ENCODE measurements around the gene ENOX2. TPM values are rescaled to one million over a fixed set of nuclear protein-coding genes. Genes with fewer than 3 reads are reported as not detected.

ENOX2 gene
- total RNA-seq, 1 donor from 2014 or later = 16.2 TPM

DNA sequence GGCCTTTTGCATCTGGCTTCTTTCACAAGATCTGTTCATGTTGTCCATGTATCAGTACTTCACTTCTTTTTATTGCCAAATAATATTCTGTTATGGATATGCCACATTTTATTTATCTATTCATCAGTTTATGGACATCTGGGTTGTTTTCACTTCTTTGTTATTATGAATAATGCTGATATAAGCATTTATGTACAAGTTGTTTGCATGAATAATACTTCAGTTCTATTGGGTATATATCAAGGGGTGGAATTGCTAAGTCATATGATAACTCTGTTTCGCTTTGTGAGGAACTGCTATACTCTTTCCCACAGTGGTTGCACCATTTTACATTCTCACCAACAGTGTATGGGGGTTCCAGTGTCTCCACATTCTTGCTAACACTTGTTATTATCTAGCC is 310.8 kb downstream of the ENOX2 start:
- intact Hi-C loops (cut with micrococcal nuclease) = no loop called here
- no peak for TF ChIP-seq CTCF (IDR thresholded peaks at IDR 0.05)
- H3K27ac Mint-ChIP-seq = no peak overlapping the region
- H3K27me3 Mint-ChIP-seq = no peaks in the 10 kb centered on the region
- ChIA-PET CTCF (no interaction called here), POLR2A (no interaction called here)
- H3K4me1 Mint-ChIP-seq = no peaks in the 10 kb centered on the region
- no peak overlapping the region for H3K4me3 Mint-ChIP-seq
- no peaks in the 10 kb centered on the region for H3K36me3 Mint-ChIP-seq (ENCODE audit: low read depth)
- H3K9me3 Mint-ChIP-seq = no peaks in the 10 kb centered on the region
- ATAC-seq (ENCODE audit: low read depth) = no peak
- no peak for DNase-seq

- no peaks in the 10 kb centered on the region for H3K4me1 Mint-ChIP-seq
- TF ChIP-seq CTCF (IDR thresholded peaks at IDR 0.05) = no peak
- intact Hi-C loops (cut with micrococcal nuclease) = no loop called here
- POLR2A ChIA-PET = no interaction called here
- CTCF ChIA-PET = no interaction called here
- ATAC-seq (ENCODE audit: low read depth) (no peak), DNase-seq (no peak)
- no peak overlapping the region for H3K4me3 Mint-ChIP-seq
- no peak overlapping the region for H3K27ac Mint-ChIP-seq
- H3K36me3 Mint-ChIP-seq (ENCODE audit: low read depth) = no peaks in the 10 kb centered on the region
- no peaks in the 10 kb centered on the region for H3K9me3 Mint-ChIP-seq
- peaks cover 2% of the 10 kb centered on the region for H3K27me3 Mint-ChIP-seq
Measured at GRCh38 chrX:130578906-130579305, 324.1 kb downstream of the ENOX2 start.

GRCh38 chrX:130577431-130577830 is 325.6 kb downstream of the ENOX2 start:
- Mint-ChIP-seq H3K4me3 (no peak overlapping the region), H3K36me3 (ENCODE audit: low read depth) (no peaks in the 10 kb centered on the region), H3K27me3 (peaks cover 2% of the 10 kb centered on the region), H3K4me1 (no peaks in the 10 kb centered on the region), H3K27ac (no peak overlapping the region), H3K9me3 (no peaks in the 10 kb centered on the region)
- ChIA-PET POLR2A (no interaction called here), CTCF (no interaction called here)
- no peak for TF ChIP-seq CTCF (IDR thresholded peaks at IDR 0.05)
- DNase-seq (no peak), ATAC-seq (ENCODE audit: low read depth) (no peak)
- intact Hi-C loops (cut with micrococcal nuclease) = loop anchor here (2.0 kb wide), 1 partner anchor 339 kb away; no protein-coding TSS in a partner anchor

DNA sequence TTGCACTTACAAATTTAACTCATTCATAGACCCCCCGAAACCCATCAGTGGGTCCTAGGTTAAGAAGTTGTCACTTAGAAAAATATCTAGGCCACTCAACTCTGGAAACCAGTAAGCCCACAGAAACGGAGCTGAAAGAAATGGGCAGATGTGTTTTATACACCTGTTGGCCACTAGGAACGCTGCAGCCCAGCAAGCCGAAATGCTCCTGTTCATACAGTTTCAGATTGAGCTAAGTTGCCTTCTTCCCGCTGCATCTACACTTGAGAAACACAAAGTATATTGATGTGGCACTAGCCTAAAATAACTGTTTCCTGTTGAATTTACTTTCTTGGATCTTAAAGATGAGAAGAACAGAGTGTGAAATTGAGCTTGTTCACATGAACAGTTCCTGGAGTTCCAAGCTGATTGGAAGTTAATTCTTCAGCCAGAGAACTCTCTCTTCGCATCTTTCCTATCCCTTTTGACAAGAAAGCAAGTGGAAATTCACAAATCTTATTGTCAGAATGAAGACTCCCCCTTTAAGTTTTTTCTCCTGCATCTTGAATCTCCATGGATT is 327.1 kb downstream of the ENOX2 start:
- intact Hi-C loops (cut with micrococcal nuclease) = loop anchor here (2.0 kb wide), 1 partner anchor 341 kb away; no protein-coding TSS in a partner anchor
- TF ChIP-seq CTCF (IDR thresholded peaks at IDR 0.05) = no peak
- ATAC-seq (ENCODE audit: low read depth) (no peak), DNase-seq (no peak)
- Mint-ChIP-seq H3K27ac (no peak overlapping the region), H3K4me3 (no peak overlapping the region), H3K36me3 (ENCODE audit: low read depth) (no peaks in the 10 kb centered on the region), H3K4me1 (no peaks in the 10 kb centered on the region), H3K27me3 (peaks cover 2% of the 10 kb centered on the region), H3K9me3 (no peaks in the 10 kb centered on the region)
- ChIA-PET CTCF (interaction anchor here (0.9 to 1.7 kb wide), 4 partner anchors 10 to 340 kb away, joined by 3 to 14 read pairs (median 6); no protein-coding TSS in a partner anchor), POLR2A (no interaction called here)

Other genes starting within 250 kb of the ENOX2 start
- not detected in 2 replicates for gene ARHGAP36, start 155.1 kb upstream of the ENOX2 start, total RNA-seq